Liver (tissue), 9 donors: ENCODE results near the gene ZNF354C. TPM values are rescaled to one million over a fixed set of nuclear protein-coding genes. Genes with fewer than 3 reads are reported as not detected.

ENCODE experiments used
- DNase-seq: peaks from one replicate; pipeline ENCODE4 v3.0.0-alpha.2; 2017; ENCODE audit warnings: low spot score
- H3K27ac ChIP-seq, 2 donors: one replicate each; pipeline ENCODE4 v1.7.0; 2013; ENCODE audit warnings: inconsistent platforms in 2 of 2, low read length in 2 of 2, control low read depth in 1 of 2, low read depth in 1 of 2, mild to moderate bottlenecking in 1 of 2
- H3K27me3 ChIP-seq, 4 donors: one replicate each; pipeline versions ENCODE4 v1.6.1 to v1.7.0; 2013; ENCODE audit warnings: low read length in 3 of 4, inconsistent platforms in 1 of 4, mild to moderate bottlenecking in 1 of 4, moderate library complexity in 1 of 4; ENCODE audit not compliant: control insufficient read depth in 4 of 4, insufficient read depth in 4 of 4
- H3K36me3 ChIP-seq, 4 donors: one replicate each; pipeline versions ENCODE4 v1.6.1 to v1.7.0; 2013; ENCODE audit warnings: low read length in 3 of 4, mild to moderate bottlenecking in 3 of 4, low read depth in 1 of 4, moderate library complexity in 1 of 4; ENCODE audit not compliant: control insufficient read depth in 4 of 4, insufficient read depth in 3 of 4
- H3K4me1 ChIP-seq, 4 donors: one replicate each; pipeline versions ENCODE4 v1.6.1 to v1.7.0; 2013; ENCODE audit warnings: low read length in 3 of 4, mild to moderate bottlenecking in 3 of 4, moderate library complexity in 1 of 4; ENCODE audit not compliant: control insufficient read depth in 4 of 4, insufficient read depth in 4 of 4
- H3K4me3 ChIP-seq, 3 donors: one replicate each; pipeline versions ENCODE4 v1.6.1 to v1.7.0; 2013; ENCODE audit warnings: low read length in 3 of 3, control low read depth in 1 of 3, low read depth in 1 of 3, mild to moderate bottlenecking in 1 of 3
- H3K9ac ChIP-seq, 2 donors: one replicate each; pipeline ENCODE4 v1.7.0; 2013; ENCODE audit warnings: low read length in 2 of 2, mild to moderate bottlenecking in 2 of 2, moderate library complexity in 2 of 2, control low read depth in 1 of 2, low read depth in 1 of 2
- H3K9me3 ChIP-seq, 4 donors: one replicate each; pipeline versions ENCODE4 v1.6.1 to v1.7.0; 2013; ENCODE audit warnings: low read length in 3 of 4; ENCODE audit not compliant: control insufficient read depth in 4 of 4
- EGR1 ChIP-seq, 2 donors: IDR thresholded peaks; 2 replicates each; pipeline ENCODE4 v1.6.1; 2016 to 2018; ENCODE audit warnings: antibody characterized with exemption in 2 of 2, low read depth in 2 of 2
- FOXA1 ChIP-seq: IDR thresholded peaks from 2 replicates; pipeline ENCODE4 v1.6.1; 2016; ENCODE audit warnings: antibody characterized with exemption
- FOXA2 ChIP-seq: IDR thresholded peaks from 2 replicates; pipeline ENCODE4 v1.6.1; 2016; ENCODE audit warnings: antibody characterized with exemption
- GABPA ChIP-seq, 2 donors: IDR thresholded peaks in 1 of 2; conservative IDR thresholded peaks in 1 of 2; 2 replicates each; pipeline ENCODE4 v1.6.1; 2016; ENCODE audit warnings: antibody characterized with exemption in 2 of 2, mild to moderate bottlenecking in 1 of 2, moderate library complexity in 1 of 2
- HNF4A ChIP-seq, 2 donors: conservative IDR thresholded peaks; 2 replicates each; pipeline ENCODE4 v1.6.1; 2016; ENCODE audit warnings: antibody characterized with exemption in 2 of 2, mild to moderate bottlenecking in 2 of 2
- HNF4G ChIP-seq: IDR thresholded peaks from 2 replicates; pipeline ENCODE4 v1.6.1; 2016; ENCODE audit warnings: antibody characterized with exemption
- JUND ChIP-seq, 2 donors: IDR thresholded peaks; 2 replicates each; pipeline ENCODE4 v1.6.1; 2016; ENCODE audit warnings: antibody characterized with exemption in 2 of 2
- MAX ChIP-seq: IDR thresholded peaks from 2 replicates; pipeline ENCODE4 v1.6.1; 2016; ENCODE audit warnings: antibody characterized with exemption
- NR2F2 ChIP-seq: IDR thresholded peaks from 2 replicates; pipeline ENCODE4 v1.6.1; 2016; ENCODE audit warnings: antibody characterized with exemption
- RXRA ChIP-seq, 2 donors: IDR thresholded peaks; 2 replicates each; pipeline ENCODE4 v1.6.1; 2017 to 2018; ENCODE audit warnings: antibody characterized with exemption in 2 of 2, mild to moderate bottlenecking in 1 of 2
- SP1 ChIP-seq: IDR thresholded peaks from 2 replicates; pipeline ENCODE4 v1.6.1; 2018; ENCODE audit warnings: antibody characterized with exemption, mild to moderate bottlenecking
- TAF1 ChIP-seq: conservative IDR thresholded peaks from 2 replicates; pipeline ENCODE4 v1.6.1; 2016; ENCODE audit warnings: antibody characterized with exemption, mild to moderate bottlenecking
- WGBS: extraction: QIAGEN DNeasy Blood & Tissue Kit; methylation state at CpG from one replicate; pipeline ENCODE4 v1.1.7; 2013; 5-methylcytosine and 5-hydroxymethylcytosine counted together
- polyA plus RNA-seq, 2 donors: library from polyadenylated mRNA; stranded (reverse) in 1 of 2; unstranded in 1 of 2; fragments of 200-250 nt in 1 of 2; fragments of >200 nt in 1 of 2; fragmentation: Nextera tagmentation in 1 of 2; extraction: Ambion mirVana in 1 of 2; gene quantifications; one replicate each; pipeline versions ENCODE4 v1.2.1 to v1.2.3, GENCODE V29; 2013 to 2015
- total RNA-seq, 2 donors: library from RNA; depleted of rRNA; stranded (reverse); fragments of >200 nt; gene quantifications; one replicate each; pipeline ENCODE4 v1.2.3, GENCODE V29; 2014
- TF ChIP-seq, protein P1 (sequence below): IDR thresholded peaks from 2 replicates; pipeline ENCODE4 v1.6.1; 2016; ENCODE audit warnings: antibody characterized with exemption
- TF ChIP-seq, protein P2 (sequence below): fragments of 150-350 bp; IDR thresholded peaks from 2 replicates; pipeline ENCODE4 v1.5.1; 2017; ENCODE audit warnings: improper control_type of control experiment, low read depth, low read length; ENCODE audit not compliant: missing input control
- TF ChIP-seq, protein P3 (sequence below): IDR thresholded peaks from 2 replicates; pipeline ENCODE4 v1.6.1; 2016; ENCODE audit warnings: antibody characterized with exemption
- TF ChIP-seq, protein P4 (sequence below): IDR thresholded peaks from 2 replicates; pipeline ENCODE4 v1.6.1; 2016; ENCODE audit warnings: antibody characterized with exemption, mild to moderate bottlenecking
- donor health status: healthy.
- donor health status: healthy.
- donor health status: healthy.
- donor health status: healthy.
- donor health status: healthy.

Gene ZNF354C
- total and polyA plus RNA-seq, 4 donors, result 0.49 to 2.8 (median 1.6) TPM

DNA sequence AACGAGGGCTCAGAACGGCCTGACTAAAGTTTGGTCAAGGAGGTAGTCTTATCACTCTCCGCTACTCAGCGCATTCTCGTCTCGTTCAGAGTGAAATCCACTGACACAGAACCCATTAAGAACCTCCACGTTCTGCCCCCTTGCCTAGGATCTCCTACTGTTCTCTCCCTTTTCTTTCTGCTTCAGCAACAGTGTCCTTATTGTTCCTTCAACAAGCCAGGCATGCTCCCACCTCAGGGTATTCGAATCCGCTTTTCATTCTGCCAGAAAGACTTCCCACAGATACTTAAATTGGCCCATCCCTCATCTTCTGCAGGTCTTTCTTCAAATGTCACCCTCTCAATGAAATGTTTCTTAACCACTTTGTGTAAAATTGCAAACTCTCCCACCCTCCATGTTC, 4.3 kb upstream of the ZNF354C start:
- 63% methylated on average over 9 of the region's 9 CpGs for WGBS
- Histone ChIP-seq H3K9ac (no peak overlapping the region), H3K9me3 (peaks cover 15 to 41% (median 21%) of the 10 kb centered on the region in 4 donors), H3K27ac (no peak overlapping the region), H3K27me3 (no peaks in the 10 kb centered on the region), H3K4me1 (peaks cover 1 to 10% (median 4%) of the 10 kb centered on the region in 4 donors), H3K4me3 (no peak overlapping the region), H3K36me3 (peaks cover 0 to 2% (median 0%) of the 10 kb centered on the region in 4 donors)
- DNase-seq, result no peak
- no peak for TF ChIP-seq NR2F2
- TF ChIP-seq, protein P1, sequence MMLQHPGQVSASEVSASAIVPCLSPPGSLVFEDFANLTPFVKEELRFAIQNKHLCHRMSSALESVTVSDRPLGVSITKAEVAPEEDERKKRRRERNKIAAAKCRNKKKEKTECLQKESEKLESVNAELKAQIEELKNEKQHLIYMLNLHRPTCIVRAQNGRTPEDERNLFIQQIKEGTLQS, result no peak

DNA sequence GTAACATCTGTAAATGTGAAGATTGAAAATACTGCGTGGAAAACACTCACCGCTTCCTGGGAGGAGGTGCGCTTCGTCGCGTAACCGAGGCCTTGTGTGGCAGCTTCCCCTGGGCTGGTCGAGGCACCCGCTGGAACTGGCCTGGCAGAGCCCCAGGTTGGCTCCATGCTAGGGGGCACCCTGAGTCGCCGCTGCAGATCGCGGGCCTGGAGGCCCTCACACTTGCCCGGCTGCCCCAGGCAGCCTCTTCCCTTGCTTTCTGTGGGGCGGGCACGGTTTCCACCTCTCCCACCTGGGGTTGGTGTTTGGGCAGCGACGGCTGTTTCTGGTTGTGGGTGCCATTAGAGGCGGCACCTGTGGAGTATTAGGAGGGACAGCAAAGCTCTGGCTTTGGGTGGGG, 852 bp downstream of the ZNF354C start:
- H3K27me3 ChIP-seq, result no peaks in the 10 kb centered on the region
- H3K9me3 ChIP-seq, result peaks cover 12 to 33% (median 22%) of the 10 kb centered on the region in 4 donors
- peak overlapping the region; percentile 48 to 78 (median 77) for H3K4me3 ChIP-seq
- peak overlapping the region in 1 of 2 donors; percentile 70 for H3K27ac ChIP-seq
- 87% methylated on average over 19 of the region's 19 CpGs for WGBS
- DNase-seq, result no peak
- peaks cover 2 to 20% (median 10%) of the 10 kb centered on the region in 4 donors for H3K36me3 ChIP-seq
- H3K9ac ChIP-seq, result peak overlapping the region in 1 of 2 donors; percentile 18
- TF ChIP-seq, protein P2, sequence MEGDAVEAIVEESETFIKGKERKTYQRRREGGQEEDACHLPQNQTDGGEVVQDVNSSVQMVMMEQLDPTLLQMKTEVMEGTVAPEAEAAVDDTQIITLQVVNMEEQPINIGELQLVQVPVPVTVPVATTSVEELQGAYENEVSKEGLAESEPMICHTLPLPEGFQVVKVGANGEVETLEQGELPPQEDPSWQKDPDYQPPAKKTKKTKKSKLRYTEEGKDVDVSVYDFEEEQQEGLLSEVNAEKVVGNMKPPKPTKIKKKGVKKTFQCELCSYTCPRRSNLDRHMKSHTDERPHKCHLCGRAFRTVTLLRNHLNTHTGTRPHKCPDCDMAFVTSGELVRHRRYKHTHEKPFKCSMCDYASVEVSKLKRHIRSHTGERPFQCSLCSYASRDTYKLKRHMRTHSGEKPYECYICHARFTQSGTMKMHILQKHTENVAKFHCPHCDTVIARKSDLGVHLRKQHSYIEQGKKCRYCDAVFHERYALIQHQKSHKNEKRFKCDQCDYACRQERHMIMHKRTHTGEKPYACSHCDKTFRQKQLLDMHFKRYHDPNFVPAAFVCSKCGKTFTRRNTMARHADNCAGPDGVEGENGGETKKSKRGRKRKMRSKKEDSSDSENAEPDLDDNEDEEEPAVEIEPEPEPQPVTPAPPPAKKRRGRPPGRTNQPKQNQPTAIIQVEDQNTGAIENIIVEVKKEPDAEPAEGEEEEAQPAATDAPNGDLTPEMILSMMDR, result no peak
- no peak for TF ChIP-seq HNF4A (conservative IDR thresholded peaks at IDR 0.05)
- peaks cover 3 to 12% (median 8%) of the 10 kb centered on the region in 4 donors for H3K4me1 ChIP-seq

- H3K9me3 ChIP-seq, result peaks cover 28 to 53% (median 41%) of the 10 kb centered on the region in 4 donors
- peak overlapping the region in 1 of 3 donors; percentile 27 for H3K4me3 ChIP-seq
- no peak overlapping the region for H3K9ac ChIP-seq
- H3K36me3 ChIP-seq, result peaks cover 2 to 42% (median 21%) of the 10 kb centered on the region in 4 donors
- DNase-seq, result no peak
- H3K4me1 ChIP-seq, result peaks cover 3 to 6% (median 4%) of the 10 kb centered on the region in 4 donors
- H3K27me3 ChIP-seq, result no peaks in the 10 kb centered on the region
- TF ChIP-seq RXRA (IDR thresholded peaks at IDR 0.05), result no peak
- no peak for TF ChIP-seq SP1
- TF ChIP-seq HNF4A (conservative IDR thresholded peaks at IDR 0.05), result no peak
- no peak for TF ChIP-seq JUND (IDR thresholded peaks at IDR 0.05)
- TF ChIP-seq NR2F2, result no peak
- TF ChIP-seq, protein P3, sequence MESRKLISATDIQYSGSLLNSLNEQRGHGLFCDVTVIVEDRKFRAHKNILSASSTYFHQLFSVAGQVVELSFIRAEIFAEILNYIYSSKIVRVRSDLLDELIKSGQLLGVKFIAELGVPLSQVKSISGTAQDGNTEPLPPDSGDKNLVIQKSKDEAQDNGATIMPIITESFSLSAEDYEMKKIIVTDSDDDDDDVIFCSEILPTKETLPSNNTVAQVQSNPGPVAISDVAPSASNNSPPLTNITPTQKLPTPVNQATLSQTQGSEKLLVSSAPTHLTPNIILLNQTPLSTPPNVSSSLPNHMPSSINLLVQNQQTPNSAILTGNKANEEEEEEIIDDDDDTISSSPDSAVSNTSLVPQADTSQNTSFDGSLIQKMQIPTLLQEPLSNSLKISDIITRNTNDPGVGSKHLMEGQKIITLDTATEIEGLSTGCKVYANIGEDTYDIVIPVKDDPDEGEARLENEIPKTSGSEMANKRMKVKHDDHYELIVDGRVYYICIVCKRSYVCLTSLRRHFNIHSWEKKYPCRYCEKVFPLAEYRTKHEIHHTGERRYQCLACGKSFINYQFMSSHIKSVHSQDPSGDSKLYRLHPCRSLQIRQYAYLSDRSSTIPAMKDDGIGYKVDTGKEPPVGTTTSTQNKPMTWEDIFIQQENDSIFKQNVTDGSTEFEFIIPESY, result no peak
- no peak for TF ChIP-seq EGR1 (IDR thresholded peaks at IDR 0.05; ENCODE audit: low read depth in 2 of 2)
- TF ChIP-seq TAF1, result no peak
- TF ChIP-seq, protein P4, sequence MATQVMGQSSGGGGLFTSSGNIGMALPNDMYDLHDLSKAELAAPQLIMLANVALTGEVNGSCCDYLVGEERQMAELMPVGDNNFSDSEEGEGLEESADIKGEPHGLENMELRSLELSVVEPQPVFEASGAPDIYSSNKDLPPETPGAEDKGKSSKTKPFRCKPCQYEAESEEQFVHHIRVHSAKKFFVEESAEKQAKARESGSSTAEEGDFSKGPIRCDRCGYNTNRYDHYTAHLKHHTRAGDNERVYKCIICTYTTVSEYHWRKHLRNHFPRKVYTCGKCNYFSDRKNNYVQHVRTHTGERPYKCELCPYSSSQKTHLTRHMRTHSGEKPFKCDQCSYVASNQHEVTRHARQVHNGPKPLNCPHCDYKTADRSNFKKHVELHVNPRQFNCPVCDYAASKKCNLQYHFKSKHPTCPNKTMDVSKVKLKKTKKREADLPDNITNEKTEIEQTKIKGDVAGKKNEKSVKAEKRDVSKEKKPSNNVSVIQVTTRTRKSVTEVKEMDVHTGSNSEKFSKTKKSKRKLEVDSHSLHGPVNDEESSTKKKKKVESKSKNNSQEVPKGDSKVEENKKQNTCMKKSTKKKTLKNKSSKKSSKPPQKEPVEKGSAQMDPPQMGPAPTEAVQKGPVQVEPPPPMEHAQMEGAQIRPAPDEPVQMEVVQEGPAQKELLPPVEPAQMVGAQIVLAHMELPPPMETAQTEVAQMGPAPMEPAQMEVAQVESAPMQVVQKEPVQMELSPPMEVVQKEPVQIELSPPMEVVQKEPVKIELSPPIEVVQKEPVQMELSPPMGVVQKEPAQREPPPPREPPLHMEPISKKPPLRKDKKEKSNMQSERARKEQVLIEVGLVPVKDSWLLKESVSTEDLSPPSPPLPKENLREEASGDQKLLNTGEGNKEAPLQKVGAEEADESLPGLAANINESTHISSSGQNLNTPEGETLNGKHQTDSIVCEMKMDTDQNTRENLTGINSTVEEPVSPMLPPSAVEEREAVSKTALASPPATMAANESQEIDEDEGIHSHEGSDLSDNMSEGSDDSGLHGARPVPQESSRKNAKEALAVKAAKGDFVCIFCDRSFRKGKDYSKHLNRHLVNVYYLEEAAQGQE, result no peak
- TF ChIP-seq, protein P1, result no peak
- no peak for TF ChIP-seq MAX
- TF ChIP-seq GABPA (IDR thresholded peaks at IDR 0.05 in 1 of 2, conservative IDR thresholded peaks at IDR 0.05 in 1 of 2), result no peak
- TF ChIP-seq HNF4G, result no peak
- no peak for TF ChIP-seq FOXA1
- TF ChIP-seq, protein P2, result no peak
- TF ChIP-seq FOXA2, result no peak
- H3K27ac ChIP-seq, result no peak overlapping the region
- WGBS, result 97% methylated on average over 6 of the region's 6 CpGs
Observed at GRCh38 chr5:179065703-179066102, 5.5 kb downstream of the ZNF354C start.
